SK-N-SH (cell line): ENCODE measurements around the gene SRGAP3.

Experiments used
- REST ChIP-seq: IDR thresholded peaks from 2 replicates; pipeline ENCODE4 v1.6.1; 2012; ENCODE audit warnings: mild to moderate bottlenecking, low read depth, low read length, moderate library complexity
- TF ChIP-seq, protein P1 (sequence below): fragments of 200-600 bp; sonication (generic); IDR thresholded peaks from 2 replicates; pipeline ENCODE4 v1.6.1; 2017; ENCODE audit warnings: antibody characterized with exemption, mild to moderate bottlenecking, moderate library complexity

- no peak for TF ChIP-seq REST
- TF ChIP-seq, protein P1, sequence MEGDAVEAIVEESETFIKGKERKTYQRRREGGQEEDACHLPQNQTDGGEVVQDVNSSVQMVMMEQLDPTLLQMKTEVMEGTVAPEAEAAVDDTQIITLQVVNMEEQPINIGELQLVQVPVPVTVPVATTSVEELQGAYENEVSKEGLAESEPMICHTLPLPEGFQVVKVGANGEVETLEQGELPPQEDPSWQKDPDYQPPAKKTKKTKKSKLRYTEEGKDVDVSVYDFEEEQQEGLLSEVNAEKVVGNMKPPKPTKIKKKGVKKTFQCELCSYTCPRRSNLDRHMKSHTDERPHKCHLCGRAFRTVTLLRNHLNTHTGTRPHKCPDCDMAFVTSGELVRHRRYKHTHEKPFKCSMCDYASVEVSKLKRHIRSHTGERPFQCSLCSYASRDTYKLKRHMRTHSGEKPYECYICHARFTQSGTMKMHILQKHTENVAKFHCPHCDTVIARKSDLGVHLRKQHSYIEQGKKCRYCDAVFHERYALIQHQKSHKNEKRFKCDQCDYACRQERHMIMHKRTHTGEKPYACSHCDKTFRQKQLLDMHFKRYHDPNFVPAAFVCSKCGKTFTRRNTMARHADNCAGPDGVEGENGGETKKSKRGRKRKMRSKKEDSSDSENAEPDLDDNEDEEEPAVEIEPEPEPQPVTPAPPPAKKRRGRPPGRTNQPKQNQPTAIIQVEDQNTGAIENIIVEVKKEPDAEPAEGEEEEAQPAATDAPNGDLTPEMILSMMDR = no peak
Observed at GRCh38 chr3:9193633-9194195, 55.7 kb downstream of the SRGAP3 start.
